Cardiac fibroblast (primary cell): ENCODE measurements around the gene INPP5B.

ENCODE experiments used
- DNase-seq, 2 donors: peaks; one replicate each; pipeline versions ENCODE4 v3.0.0 to v3.0.0-alpha.2; 2010; ENCODE audit warnings: low read depth in 2 of 2
- H3K4me3 ChIP-seq, 2 donors: replicated peaks in 1 of 2; 1 replicate in 1 of 2; 2 replicates in 1 of 2; pipeline ENCODE4 v1.5.1; 2011; ENCODE audit warnings: low read depth in 2 of 2, low read length in 2 of 2, mild to moderate bottlenecking in 2 of 2, moderate library complexity in 1 of 2
- TF ChIP-seq, protein P1 (sequence below): IDR thresholded peaks from one replicate; pipeline ENCODE4 v1.5.1; 2011; ENCODE audit warnings: low read depth, mild to moderate bottlenecking, low read length, inconsistent platforms

INPP5B gene

DNA sequence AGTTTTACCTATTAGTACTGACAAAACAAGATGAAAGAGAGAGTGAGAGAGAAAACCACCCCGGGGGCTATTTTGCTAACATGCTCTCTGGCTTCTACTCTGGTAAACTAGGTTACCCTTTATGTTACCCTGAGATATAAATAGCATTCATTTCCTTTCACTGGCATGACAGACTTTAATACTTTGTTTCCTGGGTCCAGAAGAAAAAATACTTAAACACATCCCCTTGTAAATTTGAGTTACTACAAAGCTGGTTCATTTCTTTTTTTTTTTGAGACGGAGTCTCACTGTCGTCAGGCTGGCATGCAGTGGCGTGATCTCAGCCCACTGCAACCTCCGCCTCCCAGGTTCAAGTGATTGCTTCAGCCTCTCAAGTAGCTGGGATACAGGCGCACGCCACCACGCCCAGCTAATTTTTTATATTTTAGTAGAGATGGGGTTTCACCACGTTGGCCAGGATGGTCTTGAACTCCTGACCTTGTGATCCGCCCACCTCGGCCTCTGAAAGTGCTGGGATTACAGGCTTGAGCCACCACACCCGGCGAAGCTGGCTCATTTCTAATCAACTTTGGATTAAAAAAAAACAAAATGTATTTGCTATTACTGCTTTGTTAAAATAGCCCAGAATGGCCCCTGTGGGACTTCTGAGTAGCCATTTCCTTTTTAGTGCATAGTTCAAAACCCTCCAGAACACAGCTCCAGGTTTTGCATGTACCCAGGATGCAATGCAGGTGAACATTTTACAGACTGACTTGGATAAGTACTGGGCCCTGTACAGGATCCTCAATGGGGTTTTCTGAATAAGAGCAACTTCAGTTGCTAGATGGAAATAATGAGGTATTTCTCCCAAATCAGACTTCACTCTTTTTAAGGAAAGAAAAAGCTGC lies 20.6 kb downstream of the INPP5B start:
- DNase-seq: peak in 1 of 2 donors; percentile 29

DNA sequence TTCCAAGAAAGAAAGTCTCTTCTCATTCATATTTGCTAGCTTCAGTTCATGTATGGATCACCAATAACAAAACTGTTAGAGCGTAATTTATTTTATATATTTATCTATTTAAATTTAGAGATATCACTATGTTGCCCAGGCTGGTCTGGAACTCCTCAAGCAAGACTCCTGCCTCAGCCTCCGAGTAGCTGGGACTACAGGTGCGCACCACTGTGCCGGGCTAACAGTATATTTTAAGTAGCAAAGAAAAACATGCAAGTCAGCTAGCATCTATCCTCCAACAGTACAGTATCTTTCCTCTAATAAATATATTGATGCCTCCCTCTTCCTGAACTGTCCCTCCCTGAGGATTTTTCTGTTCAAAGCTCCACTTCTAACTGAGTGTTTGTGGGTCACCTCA lies 21.5 kb downstream of the INPP5B start:
- no peak for DNase-seq
- TF ChIP-seq, protein P1, sequence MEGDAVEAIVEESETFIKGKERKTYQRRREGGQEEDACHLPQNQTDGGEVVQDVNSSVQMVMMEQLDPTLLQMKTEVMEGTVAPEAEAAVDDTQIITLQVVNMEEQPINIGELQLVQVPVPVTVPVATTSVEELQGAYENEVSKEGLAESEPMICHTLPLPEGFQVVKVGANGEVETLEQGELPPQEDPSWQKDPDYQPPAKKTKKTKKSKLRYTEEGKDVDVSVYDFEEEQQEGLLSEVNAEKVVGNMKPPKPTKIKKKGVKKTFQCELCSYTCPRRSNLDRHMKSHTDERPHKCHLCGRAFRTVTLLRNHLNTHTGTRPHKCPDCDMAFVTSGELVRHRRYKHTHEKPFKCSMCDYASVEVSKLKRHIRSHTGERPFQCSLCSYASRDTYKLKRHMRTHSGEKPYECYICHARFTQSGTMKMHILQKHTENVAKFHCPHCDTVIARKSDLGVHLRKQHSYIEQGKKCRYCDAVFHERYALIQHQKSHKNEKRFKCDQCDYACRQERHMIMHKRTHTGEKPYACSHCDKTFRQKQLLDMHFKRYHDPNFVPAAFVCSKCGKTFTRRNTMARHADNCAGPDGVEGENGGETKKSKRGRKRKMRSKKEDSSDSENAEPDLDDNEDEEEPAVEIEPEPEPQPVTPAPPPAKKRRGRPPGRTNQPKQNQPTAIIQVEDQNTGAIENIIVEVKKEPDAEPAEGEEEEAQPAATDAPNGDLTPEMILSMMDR: no peak

More for the DNA sequence above, 20.6 kb downstream of the INPP5B start:
- H3K4me3 ChIP-seq: no peak overlapping the region
- TF ChIP-seq, protein P1: no peak

DNA sequence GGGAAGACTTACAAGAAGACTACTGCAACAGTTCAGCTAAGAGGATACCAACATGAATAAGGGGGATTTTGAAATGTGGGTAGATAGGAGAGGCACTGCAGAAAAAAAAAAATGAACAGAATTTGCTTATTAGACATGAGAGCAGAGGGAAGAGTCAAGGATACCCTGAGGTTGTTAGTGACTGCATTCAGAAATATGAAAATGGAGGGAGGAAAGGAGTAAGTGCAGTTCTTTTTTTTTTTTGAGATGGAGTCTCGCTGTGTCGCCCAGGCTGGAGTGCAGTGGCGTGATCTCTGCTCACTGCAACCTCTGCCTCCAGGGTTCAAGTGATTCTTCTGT lies 23.3 kb downstream of the INPP5B start:
- TF ChIP-seq, protein P1: no peak
- DNase-seq: no peak
- no peak overlapping the region for H3K4me3 ChIP-seq

More for the DNA sequence above, 21.5 kb downstream of the INPP5B start:
- no peak overlapping the region for H3K4me3 ChIP-seq

DNA sequence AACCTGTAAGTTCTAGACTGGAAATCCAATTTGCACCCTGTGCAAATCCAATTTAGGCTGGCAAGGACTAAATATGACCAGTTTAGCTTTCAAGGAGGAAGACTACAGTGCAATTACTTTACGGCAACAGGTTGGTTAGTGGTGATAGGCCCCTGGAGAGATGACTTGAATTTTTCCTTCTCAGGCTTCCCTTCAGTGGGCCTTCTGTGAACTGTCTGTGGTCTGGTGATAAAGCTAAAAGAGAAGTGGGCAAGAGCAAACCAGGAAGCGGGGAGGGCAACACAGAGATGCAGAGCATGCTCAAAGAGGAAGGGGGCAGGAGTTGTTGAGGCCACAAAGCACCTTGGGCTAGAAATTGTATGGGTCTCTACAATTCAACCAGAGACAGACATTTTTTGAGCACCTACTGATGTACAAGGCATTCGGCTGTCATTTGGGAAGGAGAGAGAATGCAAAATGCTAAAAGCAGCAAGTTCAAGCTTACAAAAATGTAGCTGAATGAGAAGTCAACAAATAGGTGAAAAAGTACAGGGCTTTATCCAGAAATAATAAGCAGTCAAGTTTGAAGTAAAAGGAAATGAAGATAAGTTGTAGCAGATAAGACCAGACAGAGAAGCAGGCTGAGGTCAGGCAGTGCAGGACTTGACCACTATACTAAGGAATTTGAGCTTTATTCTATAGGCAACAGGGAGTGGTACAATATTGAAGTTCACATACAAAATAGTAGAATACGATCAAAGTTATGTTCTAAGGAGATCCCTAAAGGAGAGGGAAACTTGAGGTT lies 23.9 kb downstream of the INPP5B start:
- no peak overlapping the region for H3K4me3 ChIP-seq
- DNase-seq: no peak
- TF ChIP-seq, protein P1: no peak

DNA sequence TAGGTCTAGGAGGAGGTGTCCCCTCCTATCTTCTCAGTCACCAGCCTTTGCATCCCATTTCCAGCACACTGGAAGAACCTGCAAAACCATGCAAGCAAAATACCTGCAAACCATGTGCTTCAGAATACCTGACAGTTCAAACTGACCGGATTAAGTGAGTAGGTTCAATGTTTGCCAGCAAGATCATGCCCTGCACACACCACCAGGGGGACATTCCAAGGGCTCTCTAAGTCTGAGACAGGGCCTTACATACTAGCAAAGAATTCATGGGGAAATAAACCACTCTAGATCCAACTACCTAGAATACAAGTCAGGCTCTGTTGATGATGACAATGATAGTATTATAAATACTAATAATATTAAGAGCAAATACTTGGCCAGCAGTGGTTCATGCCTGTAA lies 27.6 kb downstream of the INPP5B start:
- TF ChIP-seq, protein P1: peak; percentile 61
- peak; percentile 40 to 59 for DNase-seq
- no peak overlapping the region for H3K4me3 ChIP-seq

DNA sequence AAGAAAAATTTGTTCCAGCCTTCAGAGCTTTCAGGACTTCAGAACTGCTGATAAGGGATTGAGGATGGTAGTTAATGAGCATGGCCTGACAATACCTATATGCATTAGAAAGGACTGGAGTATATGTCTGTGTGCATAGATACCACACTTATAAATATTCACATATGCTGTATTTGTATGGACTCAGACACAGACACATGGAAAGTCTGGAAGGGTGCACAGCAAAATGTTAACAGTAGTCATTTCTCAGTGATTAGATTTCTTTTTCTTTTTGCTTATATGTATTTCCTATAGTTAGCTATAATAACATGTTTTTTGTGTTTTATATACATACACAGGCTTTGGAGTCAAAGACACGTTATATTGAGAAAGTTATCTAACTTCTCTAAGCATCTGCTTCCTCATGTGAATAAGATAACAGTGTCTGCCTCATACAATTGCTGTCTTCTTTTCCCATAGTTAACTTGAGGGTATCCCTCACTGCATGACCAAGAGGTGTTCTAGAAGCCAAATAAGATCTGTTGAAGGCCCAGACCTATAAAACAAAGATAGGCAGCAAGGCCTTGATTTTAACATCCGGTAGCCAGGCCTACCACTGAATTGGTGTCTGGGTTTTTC lies 31.3 kb downstream of the INPP5B start:
- TF ChIP-seq, protein P1: no peak
- H3K4me3 ChIP-seq: no peak overlapping the region
- DNase-seq: no peak
